ENCODE results near the gene SEMA5B.

SEMA5B gene

GRCh38 chr3:123025642-123026521, 1.7 kb downstream of the SEMA5B start:
- no peak for DNase-seq

DNA sequence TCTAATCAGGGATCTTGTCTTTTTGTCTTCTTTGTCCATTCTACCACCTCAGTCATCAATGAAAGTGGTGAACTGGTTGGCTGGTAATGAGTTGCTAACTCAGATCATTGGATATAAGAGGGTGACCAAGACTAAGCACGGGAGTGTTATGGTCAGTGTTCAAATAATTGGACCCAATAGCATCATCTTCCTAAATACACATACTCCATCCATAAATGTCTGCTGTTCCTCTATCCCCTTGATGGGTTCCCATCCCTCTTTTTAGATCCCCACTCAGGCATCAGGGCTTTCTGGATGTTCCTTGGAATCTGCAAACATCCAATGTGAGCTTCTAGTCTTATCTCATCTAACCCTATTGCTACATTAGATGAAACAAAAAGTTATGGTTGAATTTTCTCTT, 3.5 kb downstream of the SEMA5B start:
- no peak for DNase-seq

DNA sequence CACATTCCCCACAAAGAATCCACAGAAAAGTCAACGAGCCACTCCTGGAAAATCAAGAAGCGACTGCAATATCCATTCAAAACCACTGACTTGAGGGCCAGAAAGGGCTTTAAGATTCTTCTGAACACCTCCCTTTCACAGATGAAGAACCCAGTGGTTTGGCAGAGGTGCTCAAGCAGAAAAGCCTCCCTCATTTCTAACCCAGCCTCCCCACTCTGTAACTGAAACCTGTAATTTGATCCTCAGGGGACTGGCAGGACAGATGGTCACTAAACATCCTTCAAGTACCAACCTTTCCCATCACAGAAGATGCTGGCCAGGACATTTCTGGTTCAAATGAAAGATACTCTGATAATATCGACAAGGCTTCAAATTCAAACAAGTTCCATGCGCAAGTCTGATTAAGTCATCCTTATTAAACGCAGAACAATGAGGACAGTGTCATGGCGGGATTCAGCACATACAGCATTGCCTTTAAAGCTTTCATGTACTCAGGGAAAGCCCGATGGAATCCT, 5.5 kb downstream of the SEMA5B start:
- no peak for DNase-seq

- DNase-seq = no peak
Measured at GRCh38 chr3:123021388-123021787, 6.2 kb downstream of the SEMA5B start.

GRCh38 chr3:123020709-123021108, 6.9 kb downstream of the SEMA5B start:
- no peak for DNase-seq

DNA sequence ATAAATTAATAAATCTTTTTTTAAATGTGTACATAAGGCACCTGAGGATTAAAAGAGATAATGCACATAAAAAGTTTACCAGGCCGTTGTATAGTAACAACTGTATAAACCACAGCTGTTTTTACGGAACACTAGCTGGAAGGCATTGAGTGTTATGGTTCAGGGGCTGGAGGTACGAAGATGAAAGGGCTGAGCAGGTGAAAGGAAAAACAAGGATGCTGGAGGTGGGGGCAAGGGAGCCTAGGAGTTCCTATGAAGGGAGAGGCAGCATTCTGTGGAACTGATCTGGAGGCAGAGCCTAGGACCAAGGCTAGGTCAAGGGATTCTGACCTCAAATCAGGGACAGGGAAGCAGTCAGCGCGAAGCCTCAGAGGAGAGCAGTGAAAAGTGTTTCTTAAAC, 8.0 kb downstream of the SEMA5B start:
- no peak for DNase-seq

DNA sequence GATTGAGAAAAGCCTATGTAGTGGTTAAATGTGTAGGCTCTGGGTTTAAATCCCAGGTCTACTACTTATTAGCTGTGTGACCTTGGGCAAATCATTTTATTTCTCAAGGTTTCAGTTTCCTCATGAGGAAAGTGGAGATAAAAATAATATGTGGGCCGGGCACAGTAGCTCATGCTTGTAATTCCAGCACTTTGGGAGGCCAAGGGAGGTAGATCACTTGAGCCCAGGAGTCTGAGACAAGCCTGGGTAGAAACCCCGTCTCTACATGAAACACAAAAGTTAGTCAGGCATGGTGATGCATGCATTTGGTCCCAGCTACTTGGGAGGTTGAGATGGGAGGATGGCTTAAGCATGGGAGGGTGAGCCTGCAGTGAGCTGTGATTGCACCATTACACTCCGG, 8.4 kb downstream of the SEMA5B start:
- no peak for DNase-seq

- DNase-seq = no peak
Measured at GRCh38 chr3:123018683-123019082, 8.9 kb downstream of the SEMA5B start.

DNA sequence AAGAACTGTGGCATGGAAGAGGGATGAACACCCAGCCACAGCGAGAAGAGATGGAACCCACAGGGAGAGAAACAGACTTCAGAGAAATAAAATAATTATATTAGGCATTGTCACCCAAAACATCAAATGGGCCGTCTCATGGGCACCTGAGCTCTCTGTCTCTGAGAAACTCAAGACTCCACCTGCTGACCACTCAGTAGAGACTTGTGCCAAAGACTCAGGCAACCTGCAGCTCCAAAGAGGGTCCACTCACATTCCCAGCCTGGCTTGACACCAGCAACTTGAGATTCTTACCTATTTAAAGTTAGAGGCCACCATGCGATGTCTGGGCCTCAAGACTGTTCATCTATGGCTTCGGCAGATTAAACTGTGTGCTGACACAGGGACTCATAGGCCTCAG, 12.0 kb downstream of the SEMA5B start:
- no peak for DNase-seq

- DNase-seq = no peak
Measured at GRCh38 chr3:123013876-123014275, 13.7 kb downstream of the SEMA5B start.

GRCh38 chr3:123012652-123013051, 14.9 kb downstream of the SEMA5B start:
- no peak for DNase-seq

DNA sequence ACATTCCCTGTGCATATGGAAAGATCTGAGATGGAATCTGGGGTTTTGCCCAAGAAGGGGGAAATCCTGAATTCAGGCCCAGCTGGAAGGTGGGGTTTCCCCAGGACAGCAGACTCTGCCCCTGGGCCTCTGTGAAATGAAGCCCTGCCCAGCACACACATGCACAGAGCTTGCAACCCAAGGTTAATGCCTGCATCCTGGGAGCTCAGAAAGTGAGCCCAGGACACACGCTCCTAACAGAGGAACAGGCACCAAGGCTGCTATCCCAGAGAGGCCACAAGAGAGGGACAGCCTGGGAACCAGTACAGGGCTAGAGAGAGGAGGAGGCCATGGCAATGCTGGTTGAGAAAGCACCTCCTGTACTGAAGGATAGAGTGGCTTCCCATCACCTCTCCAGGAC, 16.1 kb downstream of the SEMA5B start:
- DNase-seq = no peak

DNA sequence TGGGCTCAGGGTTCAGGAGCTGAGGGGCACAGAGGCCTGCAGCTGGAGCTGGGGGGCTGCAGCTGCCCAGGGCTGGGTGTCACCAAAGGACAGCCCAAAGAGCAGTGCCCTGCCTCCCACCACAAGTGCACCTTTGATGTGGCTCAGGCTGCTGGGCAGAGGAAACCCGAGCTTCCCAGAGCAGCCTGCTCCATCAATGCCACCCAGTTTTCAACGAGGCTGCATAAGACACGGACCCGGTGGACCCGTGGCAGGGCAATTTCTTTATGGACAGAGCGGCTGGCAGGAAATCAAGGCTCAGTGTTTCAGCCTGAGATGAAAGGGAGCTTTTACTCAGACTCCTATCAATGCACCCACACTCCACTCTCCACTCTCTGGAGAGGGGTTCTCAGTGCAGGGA, 18.7 kb downstream of the SEMA5B start:
- DNase-seq = no peak

DNA sequence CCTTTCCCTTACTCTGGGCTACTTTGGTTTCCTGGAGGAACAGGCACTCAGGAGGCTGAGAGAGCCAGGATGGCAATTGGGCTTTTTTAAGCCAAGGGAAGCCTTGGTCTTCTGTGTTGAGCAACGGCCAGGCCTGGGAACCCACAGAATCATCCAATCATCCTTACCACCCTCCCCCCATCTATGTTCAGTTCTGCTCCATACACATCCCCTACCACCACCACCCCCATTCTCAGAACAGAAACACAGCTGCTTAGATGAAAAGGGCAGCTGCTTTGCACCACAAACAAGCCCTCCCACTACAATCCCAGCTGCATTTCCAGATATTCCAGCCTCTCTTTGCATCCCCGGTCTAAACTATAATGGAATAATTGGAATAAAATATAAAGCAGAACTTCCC, 21.0 kb downstream of the SEMA5B start:
- no peak for DNase-seq

GRCh38 chr3:123005291-123005690, 22.3 kb downstream of the SEMA5B start:
- DNase-seq = no peak

DNA sequence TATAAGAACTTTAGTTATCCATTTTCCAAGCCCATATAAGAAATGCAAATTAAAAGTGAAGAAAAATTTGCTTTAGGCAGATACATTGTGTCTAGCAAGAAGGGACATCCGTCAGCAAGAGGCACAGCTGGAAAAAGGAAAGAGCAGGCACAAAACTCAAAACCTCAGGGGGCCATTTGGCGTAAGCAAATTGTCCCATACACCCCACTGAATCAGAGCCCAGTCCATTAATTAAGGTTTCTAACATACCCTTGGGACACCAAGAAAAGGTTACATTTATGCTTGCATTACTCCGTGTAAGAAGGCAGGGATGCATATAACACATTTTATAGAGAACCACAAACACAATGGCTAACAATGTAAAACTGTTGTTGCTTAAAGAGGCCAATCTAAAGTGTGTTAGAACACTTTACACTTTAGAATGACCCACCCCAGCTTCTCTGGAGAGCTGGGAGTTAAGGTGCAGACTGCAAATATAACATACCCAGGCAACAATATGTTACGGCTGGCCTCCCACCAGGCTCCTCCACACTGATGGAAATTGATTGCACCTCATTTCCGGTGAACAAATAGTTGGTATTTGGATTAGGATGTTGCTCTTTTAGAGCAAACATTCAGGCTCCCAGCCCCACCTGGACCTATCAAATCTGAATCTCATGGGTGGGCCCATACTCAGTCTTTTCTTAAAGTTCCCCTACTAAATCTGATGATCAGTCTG, 23.2 kb downstream of the SEMA5B start:
- DNase-seq = no peak

DNA sequence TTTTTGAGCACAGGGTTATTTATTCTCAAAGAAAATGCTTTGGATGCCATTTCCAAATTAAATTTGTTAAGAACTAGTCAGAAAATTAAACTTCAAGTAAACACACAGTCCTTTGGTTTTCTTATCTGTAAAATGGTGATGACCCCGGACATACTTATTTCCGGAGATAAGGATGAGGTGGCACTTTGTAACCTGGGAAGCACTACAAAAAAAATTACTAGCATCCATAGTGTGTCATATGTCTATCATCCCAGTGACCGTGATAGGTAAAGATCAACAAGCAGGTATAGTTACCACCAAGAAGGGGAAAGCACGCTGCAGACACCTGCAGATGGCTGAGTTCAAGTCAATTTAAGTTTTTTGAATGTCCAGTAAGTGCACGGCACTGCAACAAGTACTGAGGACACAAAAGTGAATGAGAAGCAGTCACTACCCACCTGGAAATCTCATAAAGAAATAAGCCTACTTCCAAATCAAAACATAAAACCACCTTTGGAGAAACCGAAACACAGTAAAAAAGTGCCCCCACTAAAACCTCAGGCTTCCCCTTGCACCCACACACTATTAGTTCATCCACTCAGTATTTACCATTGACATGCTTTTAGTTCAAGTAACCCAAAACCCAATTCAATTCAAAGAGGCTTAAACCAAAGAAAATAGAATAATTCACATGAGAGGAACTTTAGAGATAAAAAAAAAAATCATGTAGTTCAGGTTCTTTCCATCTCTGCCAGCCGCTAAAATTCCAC, 24.6 kb downstream of the SEMA5B start:
- no peak for DNase-seq

- no peak for DNase-seq
Measured at GRCh38 chr3:123002100-123002748, 25.3 kb downstream of the SEMA5B start.

GRCh38 chr3:122998856-122999255, 28.7 kb downstream of the SEMA5B start:
- DNase-seq = no peak

DNA sequence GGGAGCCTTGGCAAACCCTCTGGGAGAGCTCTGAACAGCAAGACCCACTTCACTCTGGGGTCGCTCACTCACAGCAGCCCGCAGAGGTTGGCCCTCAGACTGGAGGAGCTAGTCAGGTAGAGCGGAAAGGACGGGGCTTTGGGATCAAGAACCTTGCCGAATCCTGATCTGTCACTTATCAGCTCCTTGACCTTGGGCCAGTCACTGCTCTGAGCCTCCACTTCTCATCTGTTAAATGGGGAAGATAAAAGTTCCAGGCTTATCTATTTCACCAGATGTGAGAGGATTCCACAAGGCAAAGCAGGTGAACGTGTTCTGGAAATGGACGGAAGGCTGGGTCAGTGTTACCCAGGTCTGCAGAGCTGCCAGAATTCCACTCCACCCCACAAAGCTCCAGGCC, 29.4 kb downstream of the SEMA5B start:
- no peak for DNase-seq

DNA sequence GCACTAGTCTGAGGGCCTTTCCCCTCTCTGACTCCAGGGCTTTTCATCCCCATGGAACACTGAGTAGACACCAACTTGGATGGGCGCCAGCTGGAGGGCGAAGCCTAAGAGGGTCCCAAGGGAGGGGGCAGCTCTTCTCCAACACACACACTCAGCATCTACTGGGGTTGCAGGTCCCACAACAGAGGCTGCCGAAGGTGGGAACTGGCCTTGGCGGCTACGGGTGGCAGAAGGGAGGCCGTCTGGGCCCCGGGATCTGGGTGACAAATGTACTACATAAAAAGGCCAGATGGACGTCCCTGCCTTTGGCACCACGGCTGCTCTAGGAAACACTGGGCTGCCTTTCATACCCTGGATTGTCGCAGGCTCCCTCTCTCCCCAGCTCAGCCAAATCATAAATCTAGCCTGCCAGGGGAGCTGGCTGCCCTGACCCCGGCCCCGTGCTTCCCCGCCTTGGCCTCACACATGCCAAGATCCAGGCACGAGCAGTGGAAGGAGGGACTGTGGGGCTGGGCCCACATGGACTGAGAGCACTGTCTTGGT, 31.5 kb downstream of the SEMA5B start:
- DNase-seq = no peak

DNA sequence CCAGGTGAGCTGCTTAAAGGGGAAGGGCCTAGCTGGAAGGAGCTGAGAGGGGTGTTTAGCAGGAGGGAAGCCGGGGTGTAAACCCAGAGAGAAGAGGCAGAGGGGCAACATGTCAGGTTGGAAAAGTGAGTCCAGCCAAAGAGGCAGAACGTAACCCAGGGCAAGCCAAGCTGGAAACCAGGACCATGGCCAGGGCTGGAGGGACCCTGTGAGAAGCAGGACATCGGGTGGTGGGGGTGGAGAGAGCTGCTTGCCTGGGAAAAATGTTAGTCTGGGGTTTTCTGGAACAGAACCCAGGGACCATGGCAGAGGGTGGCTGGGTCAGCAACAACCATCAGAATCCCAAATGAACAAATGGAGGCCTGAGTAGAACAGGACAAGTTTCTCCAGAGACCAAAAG, 32.6 kb downstream of the SEMA5B start:
- DNase-seq = no peak
